Measurements from ENCODE around the gene LY9.

LY9 gene

DNA sequence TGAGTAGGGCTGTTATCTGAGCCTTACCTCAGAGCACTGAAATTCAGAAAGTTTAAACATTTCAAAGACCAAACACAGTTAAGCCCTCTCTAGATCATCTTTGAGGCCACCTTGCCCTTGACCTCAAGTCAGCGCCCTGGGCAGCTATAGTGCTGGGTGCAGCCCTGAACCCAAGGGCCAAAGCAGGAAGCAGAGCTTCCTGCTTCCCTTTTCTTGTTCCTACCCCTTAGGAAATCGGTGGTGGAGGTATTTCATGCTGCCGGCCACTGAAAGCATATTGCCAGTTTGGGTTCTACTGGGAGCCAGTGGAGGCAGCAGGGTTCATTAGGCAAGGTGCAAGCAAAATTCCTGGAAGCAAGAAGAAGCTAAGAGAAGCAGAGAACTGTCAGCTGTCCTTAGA is 40.6 kb downstream of the LY9 start:
- POLR2A ChIA-PET (ENCODE audit: low non-redundant PET): no interaction called here
- no peak overlapping the region for H3K27ac ChIP-seq
- DNase-seq (ENCODE audit: low spot score): no peak
- CTCF ChIA-PET: no interaction called here
- no peak for TF ChIP-seq CTCF (conservative IDR thresholded peaks at IDR 0.05; ENCODE audit: low read depth)

DNA sequence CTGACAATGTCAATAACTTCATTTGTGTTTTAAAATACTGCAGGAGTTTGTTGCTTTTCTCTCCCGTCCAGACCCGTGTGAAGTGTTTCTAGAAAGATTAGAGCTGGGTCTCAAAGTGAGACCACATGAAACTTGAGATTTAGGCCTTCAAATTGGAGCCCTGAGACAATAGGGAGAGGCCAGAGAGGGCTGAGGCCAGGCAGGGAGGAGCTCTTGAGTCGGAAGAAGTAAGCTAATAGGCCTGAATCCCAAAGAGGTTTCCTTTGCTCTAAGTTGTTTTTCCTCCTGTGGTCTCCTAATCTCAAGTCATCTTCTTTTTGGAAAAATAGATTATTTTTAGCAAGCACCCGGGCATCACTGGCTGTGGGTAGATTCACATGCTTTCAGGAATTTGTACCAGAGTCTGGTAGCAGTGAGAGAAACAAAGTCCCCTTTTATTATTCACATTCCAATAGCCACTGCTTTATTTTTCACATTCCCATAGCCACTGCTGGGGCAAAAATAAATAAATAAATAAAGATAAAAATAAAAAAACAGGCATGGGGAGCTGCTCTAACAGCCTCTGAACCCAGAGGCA is 41.1 kb downstream of the LY9 start:
- CTCF ChIA-PET: no interaction called here
- no peak for TF ChIP-seq CTCF (conservative IDR thresholded peaks at IDR 0.05; ENCODE audit: low read depth)
- DNase-seq (ENCODE audit: low spot score): no peak
- no peak overlapping the region for H3K27ac ChIP-seq
- POLR2A ChIA-PET (ENCODE audit: low non-redundant PET): no interaction called here

- no peak for DNase-seq (ENCODE audit: low spot score)
- H3K27ac ChIP-seq: no peak overlapping the region
- POLR2A ChIA-PET (ENCODE audit: low non-redundant PET): no interaction called here
- CTCF ChIA-PET: no interaction called here
- no peak for TF ChIP-seq CTCF (conservative IDR thresholded peaks at IDR 0.05; ENCODE audit: low read depth)
Measured at GRCh38 chr1:160837558-160838205, 41.7 kb downstream of the LY9 start.

- TF ChIP-seq CTCF (conservative IDR thresholded peaks at IDR 0.05; ENCODE audit: low read depth): no peak
- ChIA-PET CTCF (interaction anchor here (0.6 to 0.7 kb wide), 2 partner anchors 165 to 335 kb away, joined by 3 to 7 read pairs; no protein-coding TSS in a partner anchor), POLR2A (ENCODE audit: low non-redundant PET) (no interaction called here)
- H3K27ac ChIP-seq: no peak overlapping the region
- DNase-seq (ENCODE audit: low spot score): no peak
Measured at GRCh38 chr1:160838888-160839287, 42.9 kb downstream of the LY9 start.

- POLR2A ChIA-PET (ENCODE audit: low non-redundant PET): interaction anchor here (0.6 kb wide), 1 partner anchor 882 kb away, joined by 4 read pairs; no protein-coding TSS in a partner anchor
- CTCF ChIA-PET: no interaction called here
- DNase-seq (ENCODE audit: low spot score): no peak
- TF ChIP-seq CTCF (conservative IDR thresholded peaks at IDR 0.05; ENCODE audit: low read depth): no peak
- H3K27ac ChIP-seq: no peak overlapping the region
Measured at GRCh38 chr1:160839746-160840145, 43.8 kb downstream of the LY9 start.

DNA sequence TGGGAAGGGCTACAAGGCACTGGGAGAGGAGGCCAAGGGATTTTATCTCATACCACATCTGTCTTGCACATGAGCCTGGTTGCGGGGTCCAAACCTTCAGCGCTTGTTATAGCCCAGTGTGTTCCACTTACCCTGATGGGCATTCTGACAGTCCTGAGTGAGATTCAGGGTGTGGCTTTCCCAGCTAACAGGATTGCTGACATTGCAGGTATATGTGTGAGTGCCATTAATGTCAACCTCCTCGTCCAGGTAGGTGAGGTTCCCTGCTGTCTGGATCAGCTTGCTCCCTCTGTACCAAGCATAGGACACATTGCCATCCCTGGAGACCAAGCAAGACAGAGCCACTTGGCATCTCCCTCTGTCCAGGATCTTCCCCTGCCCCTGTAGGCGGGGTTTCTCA is 45.1 kb downstream of the LY9 start:
- TF ChIP-seq CTCF (conservative IDR thresholded peaks at IDR 0.05; ENCODE audit: low read depth): no peak
- CTCF ChIA-PET: no interaction called here
- no peak overlapping the region for H3K27ac ChIP-seq
- POLR2A ChIA-PET (ENCODE audit: low non-redundant PET): no interaction called here
- no peak for DNase-seq (ENCODE audit: low spot score)
